GM23338 (cell line): ENCODE data around the gene RNASE8. TPM values are rescaled to one million over a fixed set of nuclear protein-coding genes. Genes with fewer than 3 reads are reported as not detected.

Experiments
- ATAC-seq: fragments of 200-7000 bp; cut with Tn5 transposase; 3 replicates; pipeline ENCODE4 v1.9.1; 2020
- DNase-seq: peaks from one replicate; pipeline ENCODE4 v3.0.0-alpha.2; 2015; ENCODE audit warnings: low spot score
- H2AFZ ChIP-seq: fragments of 200-600 bp; sonication (generic); 2 replicates; pipeline ENCODE4 v1.8.0; 2016; ENCODE audit warnings: antibody characterized with exemption, mild to moderate bottlenecking, moderate library complexity
- H3F3A ChIP-seq: fragments of 200-600 bp; sonication (generic); replicated peaks from 2 replicates; pipeline ENCODE4 v1.8.0; 2017; ENCODE audit warnings: antibody characterized with exemption, mixed run types, low read depth
- H3K27ac ChIP-seq: fragments of 200-600 bp; sonication (generic); 2 replicates; pipeline ENCODE4 v1.6.1; 2016; ENCODE audit warnings: low read depth
- H3K27me3 ChIP-seq: fragments of 200-600 bp; sonication (generic); 2 replicates; pipeline ENCODE4 v1.8.0; 2016; ENCODE audit warnings: mild to moderate bottlenecking, mixed run types, moderate library complexity; ENCODE audit not compliant: insufficient read depth
- H3K36me3 ChIP-seq: fragments of 200-600 bp; sonication (generic); 2 replicates; pipeline ENCODE4 v1.8.0; 2016; ENCODE audit warnings: mild to moderate bottlenecking; ENCODE audit not compliant: insufficient read depth
- H3K4me1 ChIP-seq: fragments of 200-600 bp; sonication (generic); 2 replicates; pipeline ENCODE4 v1.8.0; 2016; ENCODE audit warnings: mild to moderate bottlenecking, moderate library complexity; ENCODE audit not compliant: insufficient read depth
- H3K4me2 ChIP-seq: fragments of 200-600 bp; sonication (generic); 2 replicates; pipeline ENCODE4 v1.7.1; 2017; ENCODE audit warnings: mixed run types
- H3K4me3 ChIP-seq: fragments of 200-600 bp; sonication (generic); 2 replicates; pipeline ENCODE4 v1.6.1; 2016; ENCODE audit warnings: mixed run types
- H3K79me2 ChIP-seq: fragments of 200-600 bp; sonication (generic); replicated peaks from 2 replicates; pipeline ENCODE4 v1.8.0; 2017; ENCODE audit warnings: mild to moderate bottlenecking; ENCODE audit not compliant: insufficient read depth
- H3K9me2 ChIP-seq: fragments of 200-600 bp; sonication (generic); 2 replicates; pipeline ENCODE4 v1.8.0; 2017; ENCODE audit not compliant: insufficient read depth
- H4K20me1 ChIP-seq: fragments of 200-600 bp; sonication (generic); replicated peaks from 2 replicates; pipeline ENCODE4 v1.8.0; 2017; ENCODE audit warnings: mild to moderate bottlenecking; ENCODE audit not compliant: insufficient read depth
- H3K27ac Mint-ChIP-seq: 2 replicates; pipeline ENCODE4 v1.8.0; 2020; ENCODE audit warnings: inconsistent platforms, mild to moderate bottlenecking, moderate library complexity, mixed read lengths
- H3K27me3 Mint-ChIP-seq: 3 replicates; pipeline ENCODE4 v1.8.0; 2022; ENCODE audit warnings: low read depth, mild to moderate bottlenecking, moderate library complexity, mixed read lengths, inconsistent platforms; ENCODE audit not compliant: insufficient read depth, poor library complexity
- H3K36me3 Mint-ChIP-seq: 3 replicates; pipeline ENCODE4 v1.8.0; 2021; ENCODE audit warnings: low read depth, mild to moderate bottlenecking, inconsistent platforms, moderate library complexity, mixed read lengths
- H3K4me1 Mint-ChIP-seq: 3 replicates; pipeline ENCODE4 v1.8.0; 2020; ENCODE audit warnings: mild to moderate bottlenecking, inconsistent platforms, mixed read lengths
- H3K4me3 Mint-ChIP-seq: 3 replicates; pipeline ENCODE4 v1.8.0; 2021; ENCODE audit warnings: moderate library complexity, mild to moderate bottlenecking, inconsistent platforms, mixed read lengths
- H3K9me3 Mint-ChIP-seq: 3 replicates; pipeline ENCODE4 v1.8.0; 2020; ENCODE audit warnings: moderate library complexity, mild to moderate bottlenecking, inconsistent platforms, mixed read lengths
- CREB1 ChIP-seq: fragments of 250-450 bp; sonication (Bioruptor Pico); IDR thresholded peaks from 2 replicates; pipeline ENCODE4 v1.5.0; 2020; ENCODE audit warnings: low read depth, mild to moderate bottlenecking, moderate library complexity
- CTCF ChIP-seq, 2 experiments: fragments of 200-600 bp in 1 of 2; sonication (generic) in 1 of 2; conservative IDR thresholded peaks; 2 replicates each; pipeline versions ENCODE4 v1.5.1 to v1.6.1; 2016 to 2017; ENCODE audit warnings: antibody characterized with exemption in 2 of 2, low read depth in 2 of 2, mild to moderate bottlenecking in 2 of 2, moderate library complexity in 1 of 2
- EZH2phosphoT487 ChIP-seq: fragments of 200-600 bp; sonication (generic); IDR thresholded peaks from one replicate; pipeline ENCODE4 v1.8.1; 2018; ENCODE audit warnings: antibody characterized with exemption; ENCODE audit not compliant: unreplicated experiment
- ZNF462 ChIP-seq: fragments of 250-450 bp; sonication (Bioruptor Pico); IDR thresholded peaks from 2 replicates; pipeline ENCODE4 v1.5.0; 2020; ENCODE audit warnings: mild to moderate bottlenecking, moderate library complexity
- polyA plus RNA-seq: library from polyadenylated mRNA; unstranded; fragments of >200 nt; fragmentation: Nextera tagmentation; extraction: Ambion mirVana; gene quantifications from 2 replicates; pipeline ENCODE4 v1.2.1, GENCODE V29; 2016
- total RNA-seq: library from RNA; depleted of rRNA; stranded (reverse); fragments of >200 nt; shearing (Covaris generic); gene quantifications from 2 replicates; pipeline ENCODE4 v1.2.3, GENCODE V29; 2014

Gene RNASE8
- total and polyA plus RNA-seq, 2 experiments from 2014 or later = not detected

GRCh38 chr14:21032326-21033132 lies 25.1 kb upstream of the RNASE8 start:
- TF ChIP-seq CTCF (conservative IDR thresholded peaks at IDR 0.05; ENCODE audit: low read depth in 2 of 2) (no peak), EZH2phosphoT487 (no peak), ZNF462 (CRISPR knock-in tag) (no peak), CREB1 (no peak)
- H3K9me3 Mint-ChIP-seq = no peaks in the 10 kb centered on the region
- peaks cover under 1% of the 10 kb centered on the region; the same call in 2 of the 3 replicates for H3K4me1 Mint-ChIP-seq
- no peak overlapping the region for H3K27ac Mint-ChIP-seq
- Histone ChIP-seq H3F3A (no peaks in the 10 kb centered on the region), H3K4me2 (no peak overlapping the region), H3K79me2 (no peaks in the 10 kb centered on the region), H4K20me1 (no peaks in the 10 kb centered on the region), H3K27ac (no peak overlapping the region), H3K36me3 (no peaks in the 10 kb centered on the region), H3K9me2 (peaks cover 6% of the 10 kb centered on the region; the same call in 1 of the 2 replicates), H2AFZ (no peak overlapping the region), H3K4me3 (no peak overlapping the region), H3K4me1 (no peaks in the 10 kb centered on the region), H3K27me3 (no peaks in the 10 kb centered on the region)
- no peak overlapping the region; the same call in 2 of the 3 replicates for H3K4me3 Mint-ChIP-seq
- DNase-seq (no peak), ATAC-seq (no peak)
- H3K27me3 Mint-ChIP-seq = peaks cover 11% of the 10 kb centered on the region
- no peaks in the 10 kb centered on the region for H3K36me3 Mint-ChIP-seq
